ENCODE data around the gene TSPAN18. TPM values are rescaled to one million over a fixed set of nuclear protein-coding genes. Genes with fewer than 3 reads are reported as not detected.
"Not testable (repeated sequence)": the region's sequence is repeated elsewhere in the genome, so short reads cannot be mapped to it uniquely, and the experiment has no call there.

Gene TSPAN18
- total RNA-seq, 4 donors from 2014 or later = 2.1 to 9.1 (median 2.5) TPM

- Histone ChIP-seq H3K4me3 (no peak overlapping the region), H3K4me1 (no peaks in the 10 kb centered on the region), H3K36me3 (no peaks in the 10 kb centered on the region), H3K9me3 (no peaks in the 10 kb centered on the region), H3K27ac (no peak overlapping the region), H3K27me3 (no peaks in the 10 kb centered on the region)
- no peak for ATAC-seq
- DNase-seq = no peak
- TF ChIP-seq CTCF (IDR thresholded peaks at IDR 0.05 in 4 of 5, conservative IDR thresholded peaks at IDR 0.05 in 1 of 5) = no peak
- TF ChIP-seq POLR2A (IDR thresholded peaks at IDR 0.05) = no peak
- in situ Hi-C loops (cut with MboI; ENCODE audit: low sequenced_read_pairs in 4 of 4) (no loop called here), intact Hi-C loops (cut with DNase I; ENCODE audit: low total_unique reads) (no loop called here)
Measured at GRCh38 chr11:44868455-44869421, 142.0 kb downstream of the TSPAN18 start.

- no peak for TF ChIP-seq POLR2A (IDR thresholded peaks at IDR 0.05)
- TF ChIP-seq CTCF (IDR thresholded peaks at IDR 0.05 in 4 of 5, conservative IDR thresholded peaks at IDR 0.05 in 1 of 5) = no peak
- Histone ChIP-seq H3K4me1 (no peaks in the 10 kb centered on the region), H3K9me3 (no peaks in the 10 kb centered on the region), H3K4me3 (no peak overlapping the region), H3K27ac (no peak overlapping the region), H3K27me3 (no peaks in the 10 kb centered on the region), H3K36me3 (no peaks in the 10 kb centered on the region)
- ATAC-seq = no peak
- in situ Hi-C loops (cut with MboI; ENCODE audit: low sequenced_read_pairs in 4 of 4) (no loop called here), intact Hi-C loops (cut with DNase I; ENCODE audit: low total_unique reads) (no loop called here)
- DNase-seq = no peak
Measured at GRCh38 chr11:44870181-44870580, 143.4 kb downstream of the TSPAN18 start.

GRCh38 chr11:44870615-44871176, 143.9 kb downstream of the TSPAN18 start:
- H3K9me3 ChIP-seq = no peaks in the 10 kb centered on the region
- ATAC-seq (no peak), DNase-seq (no peak)
- TF ChIP-seq CTCF (IDR thresholded peaks at IDR 0.05 in 4 of 5, conservative IDR thresholded peaks at IDR 0.05 in 1 of 5) = no peak
- TF ChIP-seq POLR2A (IDR thresholded peaks at IDR 0.05) = no peak
- no peaks in the 10 kb centered on the region for H3K27me3 ChIP-seq
- H3K4me1 ChIP-seq = no peaks in the 10 kb centered on the region
- H3K36me3 ChIP-seq = no peaks in the 10 kb centered on the region
- intact Hi-C loops (cut with DNase I; ENCODE audit: low total_unique reads) = no loop called here
- H3K27ac ChIP-seq = no peak overlapping the region
- in situ Hi-C loops (cut with MboI; ENCODE audit: low sequenced_read_pairs in 4 of 4) = no loop called here
- H3K4me3 ChIP-seq = no peak overlapping the region

- intact Hi-C loops (cut with DNase I; ENCODE audit: low total_unique reads); H3K4me3 ChIP-seq; H3K27ac ChIP-seq; H3K4me1 ChIP-seq; H3K27me3 ChIP-seq; DNase-seq; in situ Hi-C loops (cut with MboI; ENCODE audit: low sequenced_read_pairs in 4 of 4); H3K36me3 ChIP-seq; H3K9me3 ChIP-seq; ATAC-seq: not testable (repeated sequence)
Measured at GRCh38 chr11:44871682-44872081, 144.9 kb downstream of the TSPAN18 start.

GRCh38 chr11:44872556-44872955, 145.8 kb downstream of the TSPAN18 start:
- DNase-seq (no peak), ATAC-seq (no peak)
- no peak overlapping the region for H3K4me3 ChIP-seq
- in situ Hi-C loops (cut with MboI; ENCODE audit: low sequenced_read_pairs in 4 of 4) = no loop called here
- no peak overlapping the region for H3K27ac ChIP-seq
- intact Hi-C loops (cut with DNase I; ENCODE audit: low total_unique reads) = no loop called here
- H3K36me3 ChIP-seq = no peaks in the 10 kb centered on the region
- no peaks in the 10 kb centered on the region for H3K9me3 ChIP-seq
- no peaks in the 10 kb centered on the region for H3K4me1 ChIP-seq
- TF ChIP-seq CTCF (IDR thresholded peaks at IDR 0.05 in 4 of 5, conservative IDR thresholded peaks at IDR 0.05 in 1 of 5) = no peak
- H3K27me3 ChIP-seq = no peaks in the 10 kb centered on the region

Measured in gastrocnemius medialis (tissue), 4 donors.